HG02588 (cell line): ENCODE results near the gene ZNF555.
"Not testable (repeated sequence)": the region's sequence is repeated elsewhere in the genome, so short reads cannot be mapped to it uniquely, and the experiment has no call there.

Experiments used
- ATAC-seq: cut with Tn5 transposase; IDR thresholded peaks from one replicate; pipeline ENCODE4 v1.9.1; 2021; ENCODE audit warnings: mild to moderate bottlenecking, moderate library complexity; ENCODE audit not compliant: unreplicated experiment

ZNF555 gene

DNA sequence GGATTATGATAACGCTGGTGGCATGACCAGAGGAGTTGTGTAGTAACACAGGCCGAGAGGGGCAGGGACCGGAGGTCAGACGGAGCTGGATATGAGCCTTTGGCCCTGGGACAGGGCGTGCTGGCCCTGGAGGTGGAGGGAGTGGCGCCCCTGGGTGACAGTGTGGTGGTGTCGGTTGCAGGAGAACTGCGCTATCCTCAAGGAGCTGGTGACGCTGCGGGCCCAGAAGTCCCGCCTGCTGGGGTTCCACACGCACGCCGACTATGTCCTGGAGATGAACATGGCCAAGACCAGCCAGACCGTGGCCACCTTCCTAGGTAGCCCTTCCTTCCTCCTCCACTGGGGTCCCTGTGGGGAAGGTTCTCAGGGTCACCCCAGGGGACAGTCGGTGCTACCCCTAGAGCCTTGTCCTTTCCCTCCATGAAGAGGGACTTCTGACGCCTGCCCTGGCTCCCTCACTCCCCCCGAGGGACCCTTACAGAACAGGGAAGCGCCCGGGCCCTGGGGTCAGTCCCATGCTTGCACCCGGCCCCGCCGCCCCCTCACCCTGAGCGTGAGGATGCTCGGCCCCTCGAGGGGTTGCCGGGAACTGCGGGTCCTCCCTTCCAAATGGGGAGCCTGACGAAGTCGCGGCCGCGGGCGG lies 34.4 kb upstream of the ZNF555 start:
- ATAC-seq, result no peak

DNA sequence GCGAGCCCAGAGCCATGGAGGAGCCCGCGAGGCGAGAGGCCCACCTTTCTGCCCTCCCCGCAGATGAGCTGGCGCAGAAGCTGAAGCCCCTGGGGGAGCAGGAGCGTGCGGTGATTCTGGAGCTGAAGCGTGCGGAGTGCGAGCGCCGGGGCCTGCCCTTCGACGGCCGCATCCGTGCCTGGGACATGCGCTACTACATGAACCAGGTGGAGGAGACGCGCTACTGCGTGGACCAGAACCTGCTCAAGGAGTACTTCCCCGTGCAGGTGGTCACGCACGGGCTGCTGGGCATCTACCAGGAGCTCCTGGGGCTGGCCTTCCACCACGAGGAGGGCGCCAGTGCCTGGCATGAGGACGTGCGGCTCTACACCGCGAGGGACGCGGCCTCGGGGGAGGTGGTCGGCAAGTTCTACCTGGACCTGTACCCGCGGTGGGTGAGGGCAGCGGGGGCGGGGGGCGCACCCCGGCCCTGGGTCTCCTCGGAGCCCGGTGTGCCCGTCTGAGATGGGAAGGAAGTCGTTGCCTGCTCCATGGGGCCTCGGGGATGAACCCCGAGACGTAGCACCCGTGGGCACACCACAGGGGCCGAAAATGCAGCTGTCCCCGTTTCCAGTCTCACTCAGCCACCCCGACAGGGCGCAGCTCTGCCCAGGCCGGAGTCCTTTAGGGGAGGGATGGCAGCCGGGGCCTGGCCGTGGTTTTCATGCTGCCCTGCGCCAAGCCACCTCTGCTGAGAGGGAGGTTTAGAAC lies 33.7 kb upstream of the ZNF555 start:
- no peak for ATAC-seq

DNA sequence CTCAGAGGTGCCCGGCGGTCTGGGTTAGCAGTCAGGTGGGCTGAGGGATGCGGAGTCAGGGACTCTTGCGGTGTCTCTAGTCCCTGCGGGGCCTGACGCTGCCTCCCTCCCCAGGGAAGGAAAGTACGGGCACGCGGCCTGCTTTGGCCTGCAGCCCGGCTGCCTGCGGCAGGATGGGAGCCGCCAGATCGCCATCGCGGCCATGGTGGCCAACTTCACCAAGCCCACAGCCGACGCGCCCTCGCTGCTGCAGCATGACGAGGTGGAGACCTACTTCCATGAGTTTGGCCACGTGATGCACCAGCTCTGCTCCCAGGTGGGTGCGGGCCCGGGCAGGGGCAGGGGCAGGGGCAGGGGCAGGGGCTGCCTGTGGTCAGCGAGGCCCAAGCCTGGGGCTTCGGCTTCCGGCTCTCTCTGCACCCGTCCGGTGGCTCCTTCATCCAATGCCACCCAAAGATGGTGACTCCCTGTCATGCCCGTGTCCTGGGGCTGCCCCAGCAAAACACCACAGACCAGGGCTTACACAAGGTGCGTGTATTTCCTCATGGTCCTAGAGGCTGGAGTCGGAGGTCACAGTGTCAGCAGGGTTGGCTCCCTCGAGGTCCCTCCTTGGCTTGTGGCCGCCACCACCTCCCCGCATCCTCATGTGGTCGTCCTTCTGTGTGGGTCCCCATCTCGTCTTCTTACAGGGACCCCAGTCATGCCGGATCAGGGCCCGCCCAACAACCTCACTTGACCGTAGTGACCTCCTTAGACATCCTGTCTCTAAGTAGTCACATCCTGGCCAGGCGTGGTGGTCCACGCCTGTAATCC lies 32.9 kb upstream of the ZNF555 start:
- no peak for ATAC-seq

DNA sequence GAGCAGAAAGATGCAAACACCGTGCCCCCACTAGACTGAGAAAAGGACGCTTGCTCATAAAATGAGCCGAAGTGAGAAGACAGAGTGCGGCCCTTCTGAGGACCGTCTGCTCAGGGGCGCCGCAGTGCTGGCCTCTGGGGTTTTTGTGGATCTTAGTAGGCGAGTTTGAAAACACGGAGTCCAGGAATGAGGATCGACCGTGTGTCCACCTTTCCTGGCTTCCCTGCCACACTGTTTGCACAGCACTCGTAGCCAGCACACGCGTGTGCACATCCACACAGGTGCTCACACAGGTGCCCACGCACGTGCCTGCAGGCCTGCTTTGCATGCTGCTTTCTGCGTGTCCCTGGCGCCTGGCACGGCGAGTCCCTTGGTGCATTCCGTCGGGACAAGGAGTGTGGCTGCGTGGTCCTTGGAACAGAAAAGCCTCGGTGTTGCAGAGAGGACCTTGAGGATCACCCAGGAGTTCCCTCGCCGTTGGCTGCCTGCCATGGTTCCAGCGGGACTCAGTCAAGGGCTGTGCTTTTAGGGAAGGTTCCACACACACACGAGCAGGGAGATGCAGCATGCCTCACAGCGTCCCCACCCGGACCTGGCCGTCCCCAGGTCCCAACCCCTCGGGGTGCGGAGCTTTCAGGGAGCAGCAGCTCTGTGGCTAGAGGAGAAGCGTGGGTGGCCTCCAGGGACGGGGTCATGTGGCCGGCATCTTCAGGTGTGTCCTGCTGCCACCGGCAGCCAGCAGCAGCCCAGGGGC lies 31.7 kb upstream of the ZNF555 start:
- ATAC-seq, result no peak

DNA sequence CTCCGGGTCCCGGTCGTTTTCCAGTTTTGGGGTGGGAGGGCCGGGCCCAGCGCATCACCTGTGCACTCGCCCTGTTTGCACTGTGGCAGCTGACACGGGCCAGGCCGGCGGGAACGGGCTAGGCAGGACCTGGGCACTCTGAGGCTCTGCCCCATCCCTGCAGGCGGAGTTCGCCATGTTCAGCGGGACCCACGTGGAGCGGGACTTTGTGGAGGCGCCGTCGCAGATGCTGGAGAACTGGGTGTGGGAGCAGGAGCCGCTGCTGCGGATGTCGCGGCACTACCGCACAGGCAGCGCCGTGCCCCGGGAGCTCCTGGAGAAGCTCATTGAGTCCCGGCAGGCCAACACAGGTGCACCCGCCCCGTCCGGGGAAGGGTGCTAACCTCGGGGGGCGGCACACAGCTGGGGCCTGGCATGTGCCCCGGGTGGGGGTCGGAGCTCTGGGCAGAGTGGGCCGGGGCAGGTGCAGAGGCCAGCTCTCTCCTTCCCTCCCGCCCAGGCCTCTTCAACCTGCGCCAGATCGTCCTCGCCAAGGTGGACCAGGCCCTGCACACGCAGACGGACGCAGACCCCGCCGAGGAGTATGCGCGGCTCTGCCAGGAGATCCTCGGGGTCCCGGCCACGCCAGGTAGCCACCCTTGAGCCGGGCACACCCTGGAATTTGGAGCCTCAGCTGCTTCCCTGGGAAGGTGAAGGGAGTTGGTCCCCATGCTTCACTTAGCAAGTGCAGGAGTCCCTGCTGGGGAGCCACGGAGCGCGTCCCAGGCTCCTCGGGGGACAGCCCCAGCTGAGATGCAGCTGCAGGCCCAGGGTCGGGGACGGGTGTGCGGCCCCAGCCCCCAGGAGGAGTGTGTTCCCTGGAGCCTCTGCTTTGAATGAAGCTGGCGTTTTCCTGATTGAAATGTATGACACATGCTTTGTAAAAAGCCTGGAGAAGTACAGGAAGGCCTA lies 30.9 kb upstream of the ZNF555 start:
- no peak for ATAC-seq

DNA sequence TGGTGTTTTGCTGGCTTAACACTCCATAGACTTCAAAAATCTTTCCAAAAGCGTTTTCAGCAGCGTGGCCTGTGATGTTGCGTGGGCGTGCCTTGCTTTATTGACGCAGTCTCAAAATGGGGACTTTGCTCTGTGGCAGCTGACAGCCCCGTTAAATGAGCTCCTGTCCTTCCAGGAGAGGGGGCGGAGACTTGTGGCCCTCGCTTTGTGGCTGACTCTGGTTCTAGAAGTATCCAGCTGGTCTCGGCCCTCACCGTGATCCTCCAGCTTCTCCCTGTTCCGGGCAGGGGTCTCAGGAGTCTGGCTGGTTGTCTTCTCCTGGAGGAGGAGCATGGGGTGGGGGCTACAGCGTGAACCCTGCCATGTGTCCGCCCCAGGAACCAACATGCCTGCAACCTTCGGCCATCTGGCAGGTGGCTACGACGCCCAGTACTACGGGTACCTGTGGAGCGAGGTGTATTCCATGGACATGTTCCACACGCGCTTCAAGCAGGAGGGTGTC lies 30.0 kb upstream of the ZNF555 start:
- no peak for ATAC-seq

DNA sequence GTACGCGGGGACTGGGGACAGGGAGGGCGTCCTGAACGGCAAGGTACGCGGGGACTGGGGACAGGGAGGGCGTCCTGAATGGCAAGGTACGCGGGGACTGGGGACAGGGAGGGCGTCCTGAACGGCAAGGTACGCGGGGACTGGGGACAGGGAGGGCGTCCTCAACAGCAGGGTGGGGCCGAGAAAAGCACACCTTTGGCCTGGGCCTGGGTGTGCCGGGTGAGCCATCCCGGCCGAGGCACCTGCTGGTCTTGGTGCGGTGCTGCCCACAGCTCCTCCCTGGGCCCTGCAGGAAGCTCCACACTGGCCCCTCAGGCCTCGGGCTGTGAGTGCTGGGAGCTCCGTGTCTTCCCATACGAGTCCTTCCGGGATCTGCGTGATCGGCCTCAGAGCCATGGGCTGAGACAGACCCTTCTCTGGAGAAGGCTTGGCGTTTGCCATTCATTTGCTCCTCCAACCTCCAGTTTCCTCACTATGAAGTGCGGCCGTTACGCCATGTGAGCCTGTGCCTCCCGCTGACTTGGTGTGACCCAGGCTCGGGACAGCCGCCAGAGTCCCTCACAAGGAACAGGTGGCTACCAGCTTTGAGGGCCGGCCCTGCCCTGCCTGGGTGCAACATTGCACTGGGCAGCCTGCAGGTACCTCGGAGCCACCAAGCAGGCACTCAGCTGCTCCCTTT lies 29.4 kb upstream of the ZNF555 start:
- no peak for ATAC-seq

DNA sequence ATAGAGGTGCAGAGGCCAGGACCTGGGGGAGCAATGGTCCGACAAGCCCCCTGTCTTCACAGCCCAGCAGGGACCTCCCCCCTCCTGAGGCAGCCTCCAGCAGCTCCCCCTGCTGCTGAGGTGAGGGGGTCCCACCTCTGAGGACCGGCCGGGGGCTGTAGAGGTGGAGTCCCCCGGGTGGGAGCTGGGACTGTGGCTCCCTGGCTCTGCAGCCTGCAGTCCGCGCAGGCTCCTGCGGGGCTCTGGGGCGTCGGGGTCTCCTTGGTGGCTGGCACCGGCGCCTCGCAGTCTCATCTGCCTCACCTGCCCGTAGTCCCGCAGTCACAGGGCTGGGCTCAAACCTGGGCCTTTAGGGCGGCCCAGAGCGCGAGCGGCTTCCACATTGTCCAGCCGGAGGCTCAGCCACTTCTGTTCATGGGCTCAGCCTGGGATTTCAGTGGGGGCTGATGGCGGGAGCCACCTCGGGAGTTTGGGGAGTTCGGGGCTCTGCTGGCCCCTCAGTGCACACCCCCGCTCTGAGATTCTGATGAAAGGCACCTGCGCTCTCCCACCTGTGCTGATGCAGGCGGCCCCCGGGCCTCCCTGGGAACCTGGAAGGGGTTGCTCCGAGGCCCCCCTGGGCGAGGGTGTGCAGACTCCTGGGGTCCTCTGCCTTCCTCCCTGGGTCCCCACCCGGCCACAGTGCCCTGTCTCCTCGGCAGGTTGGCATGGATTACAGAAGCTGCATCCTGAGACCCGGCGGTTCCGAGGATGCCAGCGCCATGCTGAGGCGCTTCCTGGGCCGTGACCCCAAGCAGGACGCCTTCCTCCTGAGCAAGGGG lies 28.7 kb upstream of the ZNF555 start:
- no peak for ATAC-seq

DNA sequence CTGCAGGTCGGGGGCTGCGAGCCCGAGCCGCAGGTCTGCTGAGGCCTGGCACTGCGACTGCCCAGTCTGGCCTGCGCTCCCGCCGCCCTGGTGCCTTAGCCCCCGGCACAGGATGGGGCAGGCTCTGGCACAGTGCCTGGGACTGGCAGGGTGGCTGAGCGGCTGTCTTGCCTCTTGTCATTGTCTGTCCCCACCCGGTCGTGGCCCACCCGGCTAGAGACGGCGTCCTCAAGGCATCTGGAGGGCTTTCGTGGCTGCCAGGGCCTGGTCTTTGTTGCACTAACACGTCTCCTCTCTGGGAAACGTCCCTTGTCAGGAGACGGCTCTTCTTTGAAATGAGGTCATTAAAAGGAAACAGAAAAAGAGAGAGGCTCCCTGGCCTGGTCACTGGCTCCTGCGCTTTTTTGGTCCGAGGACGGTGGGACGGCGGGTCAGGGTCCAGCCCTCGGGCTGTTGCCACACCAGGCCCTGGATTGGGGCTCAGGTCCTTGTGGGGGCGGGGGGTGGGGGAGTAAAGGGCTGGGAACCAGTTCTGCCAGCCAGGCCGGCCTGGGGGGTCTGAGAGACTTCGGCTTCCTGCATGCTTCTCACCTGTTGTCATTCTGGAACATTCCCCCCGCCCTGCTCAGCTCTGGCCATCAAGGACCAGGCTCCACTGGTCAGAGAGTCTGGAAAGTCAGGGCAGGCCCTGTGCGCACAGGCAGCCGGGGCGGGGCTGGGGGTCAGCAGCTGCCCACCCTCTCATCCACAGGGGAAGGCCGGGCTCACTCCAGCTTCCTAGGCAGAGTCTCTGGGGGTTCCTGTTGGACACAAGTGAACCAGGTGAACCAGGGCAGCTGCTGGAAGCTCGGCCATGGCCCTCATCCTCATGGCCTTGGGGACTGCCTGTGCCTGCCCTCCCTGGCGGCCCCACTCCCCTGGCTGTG lies 27.8 kb upstream of the ZNF555 start:
- ATAC-seq, result no peak

DNA sequence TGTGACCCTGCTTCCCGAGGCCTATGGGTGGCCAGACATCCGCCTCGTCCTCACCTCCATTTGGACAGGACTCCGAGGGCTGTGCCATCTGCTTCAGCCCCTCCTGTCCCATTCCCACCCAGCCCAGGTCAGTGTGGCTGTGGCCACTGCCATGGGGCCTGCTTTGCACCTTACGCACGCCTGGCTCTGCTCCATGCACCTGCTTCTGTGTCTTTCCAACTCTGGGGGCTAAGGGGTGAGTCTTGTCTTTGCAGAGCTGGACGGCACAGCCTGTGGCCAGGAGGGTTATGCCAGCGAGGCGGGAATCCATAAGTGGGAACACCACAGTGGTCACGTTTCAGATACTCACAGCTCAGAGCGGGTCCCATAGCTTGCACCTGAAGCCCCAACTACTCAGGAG lies 26.8 kb upstream of the ZNF555 start:
- no peak for ATAC-seq

DNA sequence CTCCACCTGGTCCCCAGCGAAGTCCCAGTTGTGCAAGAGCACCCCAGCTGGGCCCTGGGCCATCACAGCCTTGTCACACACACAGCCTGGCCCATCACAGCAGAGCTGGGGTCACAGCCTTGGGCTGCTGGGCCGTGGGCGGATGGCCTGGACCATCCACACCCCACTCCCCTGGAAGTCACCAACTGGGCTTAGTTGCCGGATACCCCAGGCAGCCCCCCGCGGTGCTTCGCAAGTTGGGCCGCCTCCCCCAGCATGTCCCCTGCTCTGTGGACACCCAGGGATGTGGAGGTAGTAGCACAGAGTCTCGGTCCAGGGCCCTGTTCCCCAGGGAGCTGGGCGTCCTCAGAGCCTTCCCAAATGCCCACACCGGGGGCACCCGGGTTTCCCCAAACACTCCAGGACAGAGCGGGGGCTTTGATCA lies 26.1 kb upstream of the ZNF555 start:
- ATAC-seq, result no peak

DNA sequence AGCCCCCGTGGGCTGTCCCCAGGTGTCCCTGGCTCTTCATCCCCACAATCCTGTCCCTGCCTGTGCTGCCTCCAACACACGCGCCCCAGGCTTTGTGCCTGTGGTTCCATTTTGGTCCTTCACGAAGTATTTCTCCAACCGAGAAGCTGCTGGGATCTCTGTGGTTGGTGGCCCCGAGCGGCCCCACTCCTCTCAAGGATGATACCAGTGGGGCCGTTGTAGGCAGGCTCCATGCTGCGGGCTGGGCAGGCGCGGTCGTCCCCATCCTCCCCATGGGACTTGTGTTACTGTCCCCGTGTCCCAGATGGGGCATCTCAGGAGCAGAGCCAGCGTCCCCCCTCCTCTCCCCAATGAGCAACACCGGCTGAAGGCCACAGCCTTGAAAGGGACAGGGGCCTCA lies 25.4 kb upstream of the ZNF555 start:
- no peak for ATAC-seq

DNA sequence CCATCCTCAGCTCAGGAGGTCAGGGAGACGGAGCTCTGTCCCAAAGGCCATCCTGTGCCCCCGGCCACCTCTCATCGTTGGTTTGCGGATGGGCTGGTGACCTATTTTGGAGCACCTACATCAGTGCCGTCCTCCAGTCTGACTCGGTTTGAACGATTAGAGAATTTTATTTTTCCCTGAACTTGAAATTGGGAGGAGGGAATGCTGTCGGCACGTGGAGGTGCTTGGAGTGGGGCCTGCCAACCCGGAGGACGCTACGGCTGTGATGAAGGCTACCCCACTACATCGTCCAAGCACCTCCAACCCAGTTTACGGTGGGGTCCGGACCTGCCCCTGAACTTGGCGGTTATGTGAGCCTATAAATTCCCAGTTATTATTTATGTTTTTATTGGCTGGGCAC lies 24.6 kb upstream of the ZNF555 start:
- ATAC-seq, result no peak

DNA sequence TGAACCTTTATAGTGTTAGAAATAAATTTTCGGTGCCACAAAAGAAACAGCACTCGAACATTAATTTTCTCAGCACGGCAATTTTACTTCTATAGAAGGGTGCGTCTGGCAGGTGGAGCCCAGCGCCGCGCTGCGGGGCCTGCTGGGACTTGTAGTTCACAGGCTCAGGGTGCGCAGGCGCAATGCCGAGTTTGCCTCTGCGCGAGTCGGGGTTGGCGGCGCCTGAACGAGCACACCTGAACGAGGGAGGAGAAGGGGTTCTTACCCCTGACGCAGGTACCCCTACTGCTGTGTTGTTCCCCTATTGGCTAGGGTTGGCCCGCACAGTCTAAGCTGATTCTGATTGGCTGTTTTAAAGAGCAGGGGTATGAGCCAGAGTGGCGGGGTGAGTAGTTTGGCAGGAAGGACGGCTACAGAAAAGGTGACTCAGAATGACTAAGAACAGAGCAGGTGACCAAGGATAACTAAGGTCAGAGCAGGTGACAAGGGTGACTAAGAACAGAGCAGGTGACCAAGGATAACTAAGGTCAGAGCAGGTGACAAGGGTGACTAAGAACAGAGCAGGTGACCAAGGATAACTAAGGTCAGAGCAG lies 23.9 kb upstream of the ZNF555 start:
- not testable (repeated sequence) for ATAC-seq

DNA sequence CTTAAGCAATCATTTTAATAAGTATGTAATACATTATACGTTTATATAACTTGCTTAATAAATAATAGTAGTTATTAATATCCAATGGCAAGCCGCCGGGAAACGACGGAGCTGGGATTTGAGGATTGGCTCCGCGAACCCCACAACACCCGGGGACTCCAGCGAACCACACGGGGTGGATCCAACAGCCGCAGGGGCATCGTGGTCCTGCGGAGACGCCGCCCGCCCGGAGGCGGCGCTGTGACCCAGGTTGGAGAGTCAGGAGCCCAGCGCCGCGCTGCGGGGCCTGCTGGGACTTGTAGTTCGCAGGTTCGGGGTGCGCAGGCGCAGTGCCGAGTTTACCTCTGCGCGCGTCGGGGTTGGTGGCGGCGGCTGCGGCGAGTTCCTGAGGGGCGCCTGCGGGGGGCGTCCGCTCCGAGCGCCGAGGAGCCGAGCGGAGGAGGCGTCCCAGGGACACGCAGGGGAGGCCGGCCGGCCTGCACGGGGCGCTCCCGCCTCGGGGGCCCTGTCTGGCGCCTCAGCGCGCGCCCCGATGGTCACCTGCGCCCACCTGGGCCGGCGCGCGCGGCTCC lies 21.6 kb upstream of the ZNF555 start, which contains the start of gene ZNF554:
ZNF554 (plus strand) TSS at position 329 of the 572 bp plus-strand sequence; CDS start at position 533, 204 bp downstream.
- ATAC-seq, result peak; percentile 82

DNA sequence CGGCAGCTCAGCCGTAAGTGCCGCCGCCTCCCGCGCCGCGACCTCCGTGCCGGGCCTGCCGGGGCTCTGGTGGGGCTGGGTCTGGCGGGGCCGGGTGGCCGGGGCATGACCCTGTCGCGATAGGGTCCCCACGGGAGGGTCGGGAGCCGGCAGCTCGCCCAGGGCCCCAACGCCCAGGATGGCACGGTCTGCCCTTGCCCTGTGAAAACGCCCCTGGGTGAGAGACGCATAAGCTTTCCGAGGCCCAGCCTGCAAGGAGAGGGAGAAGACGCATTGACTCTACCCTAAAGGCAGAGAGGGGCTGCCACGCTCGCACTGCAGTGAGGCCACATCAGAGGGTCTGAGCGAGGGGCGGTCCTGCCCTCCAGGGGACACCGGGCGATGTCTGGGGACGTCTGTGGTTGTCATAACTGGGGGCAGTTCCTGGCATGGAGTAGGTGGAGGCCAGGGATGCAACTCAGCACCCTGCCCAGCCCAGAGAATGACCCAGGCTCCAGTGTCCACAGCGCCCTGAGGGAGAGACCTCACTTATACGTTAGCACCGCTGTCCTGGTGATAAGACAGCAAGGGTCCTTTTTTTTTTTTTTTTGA lies 21.1 kb upstream of the ZNF555 start:
- ATAC-seq, result peak; percentile 19
